NCI-H345 treated with DMSO at 0.1 percent for 48 hours (cell line): Measurements from ENCODE around the gene ELL.
"Not testable (repeated sequence)": the region's sequence is repeated elsewhere in the genome, so short reads cannot be mapped to it uniquely, and the experiment has no call there.

Source experiments
- DNase-seq: peaks from one replicate; lab custom pipeline; 2025; ENCODE audit not compliant: unreplicated experiment; lab: John Stamatoyannopoulos, UW

The ELL gene

GRCh38 chr19:18532168-18532890, 10.5 kb upstream of the ELL start:
- no peak for DNase-seq

- no peak for DNase-seq
These were observed 9.6 kb upstream of the ELL start for GRCh38 chr19:18531485-18531884.

- no peak for DNase-seq
These were observed 7.9 kb upstream of the ELL start for GRCh38 chr19:18529782-18530181.

- no peak for DNase-seq
These were observed 4.4 kb upstream of the ELL start for GRCh38 chr19:18526316-18526715.

- no peak for DNase-seq
These were observed 2.0 kb upstream of the ELL start for GRCh38 chr19:18523841-18524240.

- not testable (repeated sequence) for DNase-seq
These were observed 1.1 kb upstream of the ELL start for GRCh38 chr19:18522862-18523440.

- DNase-seq: peak; percentile 94
These were observed 423 bp upstream of the ELL start for GRCh38 chr19:18522124-18522861.

- no peak for DNase-seq
These were observed 800 bp downstream of the ELL start for GRCh38 chr19:18520848-18521691.

- no peak for DNase-seq
These were observed 1.7 kb downstream of the ELL start for GRCh38 chr19:18519962-18520847.

- no peak for DNase-seq
These were observed 3.2 kb downstream of the ELL start for GRCh38 chr19:18518639-18519038.

- DNase-seq: no peak
These were observed 4.3 kb downstream of the ELL start for GRCh38 chr19:18517606-18518005.

GRCh38 chr19:18515959-18516358, 5.9 kb downstream of the ELL start:
- DNase-seq: no peak

- DNase-seq: no peak
These were observed 6.8 kb downstream of the ELL start for GRCh38 chr19:18514800-18515682.

GRCh38 chr19:18513868-18514267, 8.0 kb downstream of the ELL start:
- DNase-seq: no peak

GRCh38 chr19:18510216-18510615, 11.7 kb downstream of the ELL start:
- DNase-seq: no peak

- DNase-seq: no peak
These were observed 13.3 kb downstream of the ELL start for GRCh38 chr19:18508585-18508984.

GRCh38 chr19:18507727-18508440, 14.0 kb downstream of the ELL start:
- DNase-seq: no peak

- no peak for DNase-seq
These were observed 14.7 kb downstream of the ELL start for GRCh38 chr19:18507021-18507726.
